Neural progenitor cell (in vitro differentiated cells): ENCODE data around the gene VEGFA. TPM values are rescaled to one million over a fixed set of nuclear protein-coding genes. Genes with fewer than 3 reads are reported as not detected.

Experiments used
- DNase-seq: peaks from one replicate; pipeline ENCODE4 v3.0.0-alpha.2; 2016; ENCODE audit warnings: low spot score
- H2AFZ ChIP-seq: fragments of 200-600 bp; sonication (generic); replicated peaks from 2 replicates; pipeline ENCODE4 v1.6.1; 2016; ENCODE audit warnings: antibody characterized with exemption
- H3F3A ChIP-seq: fragments of 200-600 bp; sonication (generic); 2 replicates; pipeline ENCODE4 v1.6.1; 2016; ENCODE audit warnings: antibody characterized with exemption, low read depth
- H3K27ac ChIP-seq: fragments of 200-600 bp; sonication (generic); 2 replicates; pipeline ENCODE4 v1.5.1; 2016; ENCODE audit warnings: mild to moderate bottlenecking
- H3K27me3 ChIP-seq: fragments of 200-600 bp; sonication (generic); 2 replicates; pipeline ENCODE4 v1.6.1; 2016; ENCODE audit warnings: mild to moderate bottlenecking, moderate library complexity
- H3K36me3 ChIP-seq: fragments of 200-600 bp; sonication (generic); 2 replicates; pipeline ENCODE4 v1.5.1; 2016
- H3K4me1 ChIP-seq: fragments of 200-600 bp; sonication (generic); 2 replicates; pipeline ENCODE4 v1.6.1; 2016; ENCODE audit warnings: mixed run types
- H3K4me2 ChIP-seq: fragments of 200-600 bp; sonication (generic); 2 replicates; pipeline ENCODE4 v1.6.1; 2016
- H3K4me3 ChIP-seq: fragments of 200-600 bp; sonication (generic); 2 replicates; pipeline ENCODE4 v1.5.1; 2016
- H3K79me2 ChIP-seq: fragments of 200-600 bp; sonication (generic); 2 replicates; pipeline ENCODE4 v1.6.1; 2016; ENCODE audit warnings: low read depth
- H3K9ac ChIP-seq: fragments of 200-600 bp; sonication (generic); 2 replicates; pipeline ENCODE4 v1.6.1; 2016
- H3K9me3 ChIP-seq: fragments of 200-600 bp; sonication (generic); 2 replicates; pipeline ENCODE4 v1.5.1; 2016; ENCODE audit warnings: low read depth
- H4K20me1 ChIP-seq: fragments of 200-600 bp; sonication (generic); 2 replicates; pipeline ENCODE4 v1.6.1; 2016; ENCODE audit warnings: low read depth
- H3K27ac Mint-ChIP-seq: 3 replicates; pipeline ENCODE4 v1.8.0; 2021; ENCODE audit warnings: mixed read lengths
- H3K27me3 Mint-ChIP-seq: 2 replicates; pipeline ENCODE4 v1.8.0; 2022; ENCODE audit warnings: low read depth, mild to moderate bottlenecking, inconsistent platforms, moderate library complexity, mixed read lengths; ENCODE audit not compliant: insufficient read depth
- H3K36me3 Mint-ChIP-seq: 3 replicates; pipeline ENCODE4 v1.8.0; 2021; ENCODE audit warnings: mixed read lengths
- H3K4me1 Mint-ChIP-seq: 3 replicates; pipeline ENCODE4 v1.8.0; 2021; ENCODE audit warnings: mixed read lengths
- H3K4me3 Mint-ChIP-seq: 3 replicates; pipeline ENCODE4 v1.8.0; 2021; ENCODE audit warnings: mild to moderate bottlenecking, moderate library complexity, mixed read lengths
- H3K9me3 Mint-ChIP-seq: 3 replicates; pipeline ENCODE4 v1.8.0; 2020; ENCODE audit warnings: mixed read lengths
- EZH2 ChIP-seq: fragments of 200-600 bp; sonication (generic); IDR thresholded peaks from 2 replicates; pipeline ENCODE4 v1.6.1; 2017; ENCODE audit warnings: antibody characterized with exemption, mild to moderate bottlenecking, moderate library complexity
- EZH2phosphoT487 ChIP-seq: fragments of 200-600 bp; sonication (generic); IDR thresholded peaks from 2 replicates; pipeline ENCODE4 v1.6.1; 2017; ENCODE audit warnings: antibody characterized with exemption
- total RNA-seq: library from RNA; depleted of rRNA; stranded (reverse); fragments of >200 nt; gene quantifications from 2 replicates; pipeline ENCODE4 v1.2.3, GENCODE V29; 2015; ENCODE audit warnings: low replicate concordance
- TF ChIP-seq, protein P1 (sequence below): fragments of 200-600 bp; sonication (generic); IDR thresholded peaks from 2 replicates; pipeline ENCODE4 v1.5.1; 2017; ENCODE audit warnings: antibody characterized with exemption, mild to moderate bottlenecking

VEGFA gene
- total RNA-seq, 1 donor from 2014 or later, result 49.6 TPM

DNA sequence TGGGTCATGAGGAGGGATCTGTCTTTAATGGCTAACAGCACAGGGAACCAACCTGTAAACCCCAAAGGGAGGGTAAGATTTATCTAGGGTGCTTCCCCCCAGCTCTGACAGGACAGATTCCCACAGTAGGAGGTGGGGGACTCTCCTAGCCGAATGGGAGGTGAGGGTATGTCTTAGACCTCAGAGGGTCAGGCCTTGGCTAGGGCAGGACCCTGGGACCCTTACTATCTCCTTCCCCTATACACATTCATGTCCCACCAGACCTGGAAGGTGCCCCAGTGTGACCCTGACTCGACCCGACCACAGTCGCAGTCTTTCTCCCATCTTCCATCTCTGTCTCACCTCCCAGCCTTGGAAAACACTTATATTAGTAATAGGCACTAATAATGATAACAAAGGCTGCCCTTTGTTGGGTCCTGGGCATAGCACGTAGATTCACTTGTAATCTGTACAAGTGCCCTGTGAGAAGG, 36.8 kb downstream of the VEGFA start:
- H3K4me2 ChIP-seq, result no peak overlapping the region
- Mint-ChIP-seq H3K27me3 (peaks cover 6% of the 10 kb centered on the region), H3K4me3 (no peak overlapping the region), H3K4me1 (peaks cover 19% of the 10 kb centered on the region), H3K9me3 (no peaks in the 10 kb centered on the region), H3K36me3 (no peaks in the 10 kb centered on the region), H3K27ac (peak overlapping the region; percentile 52)
- no peak overlapping the region for H3K4me3 ChIP-seq
- no peaks in the 10 kb centered on the region for H4K20me1 ChIP-seq
- H2AFZ ChIP-seq, result no peak overlapping the region
- no peak for DNase-seq
- H3K27ac ChIP-seq, result no peak overlapping the region
- H3K27me3 ChIP-seq, result no peaks in the 10 kb centered on the region
- H3F3A ChIP-seq, result no peaks in the 10 kb centered on the region
- H3K9me3 ChIP-seq, result no peaks in the 10 kb centered on the region
- TF ChIP-seq EZH2phosphoT487, result no peak
- TF ChIP-seq, protein P1, sequence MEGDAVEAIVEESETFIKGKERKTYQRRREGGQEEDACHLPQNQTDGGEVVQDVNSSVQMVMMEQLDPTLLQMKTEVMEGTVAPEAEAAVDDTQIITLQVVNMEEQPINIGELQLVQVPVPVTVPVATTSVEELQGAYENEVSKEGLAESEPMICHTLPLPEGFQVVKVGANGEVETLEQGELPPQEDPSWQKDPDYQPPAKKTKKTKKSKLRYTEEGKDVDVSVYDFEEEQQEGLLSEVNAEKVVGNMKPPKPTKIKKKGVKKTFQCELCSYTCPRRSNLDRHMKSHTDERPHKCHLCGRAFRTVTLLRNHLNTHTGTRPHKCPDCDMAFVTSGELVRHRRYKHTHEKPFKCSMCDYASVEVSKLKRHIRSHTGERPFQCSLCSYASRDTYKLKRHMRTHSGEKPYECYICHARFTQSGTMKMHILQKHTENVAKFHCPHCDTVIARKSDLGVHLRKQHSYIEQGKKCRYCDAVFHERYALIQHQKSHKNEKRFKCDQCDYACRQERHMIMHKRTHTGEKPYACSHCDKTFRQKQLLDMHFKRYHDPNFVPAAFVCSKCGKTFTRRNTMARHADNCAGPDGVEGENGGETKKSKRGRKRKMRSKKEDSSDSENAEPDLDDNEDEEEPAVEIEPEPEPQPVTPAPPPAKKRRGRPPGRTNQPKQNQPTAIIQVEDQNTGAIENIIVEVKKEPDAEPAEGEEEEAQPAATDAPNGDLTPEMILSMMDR, result no peak
- no peak for TF ChIP-seq EZH2
- no peaks in the 10 kb centered on the region for H3K79me2 ChIP-seq
- H3K9ac ChIP-seq, result no peak overlapping the region
- H3K36me3 ChIP-seq, result no peaks in the 10 kb centered on the region
- no peaks in the 10 kb centered on the region for H3K4me1 ChIP-seq

DNA sequence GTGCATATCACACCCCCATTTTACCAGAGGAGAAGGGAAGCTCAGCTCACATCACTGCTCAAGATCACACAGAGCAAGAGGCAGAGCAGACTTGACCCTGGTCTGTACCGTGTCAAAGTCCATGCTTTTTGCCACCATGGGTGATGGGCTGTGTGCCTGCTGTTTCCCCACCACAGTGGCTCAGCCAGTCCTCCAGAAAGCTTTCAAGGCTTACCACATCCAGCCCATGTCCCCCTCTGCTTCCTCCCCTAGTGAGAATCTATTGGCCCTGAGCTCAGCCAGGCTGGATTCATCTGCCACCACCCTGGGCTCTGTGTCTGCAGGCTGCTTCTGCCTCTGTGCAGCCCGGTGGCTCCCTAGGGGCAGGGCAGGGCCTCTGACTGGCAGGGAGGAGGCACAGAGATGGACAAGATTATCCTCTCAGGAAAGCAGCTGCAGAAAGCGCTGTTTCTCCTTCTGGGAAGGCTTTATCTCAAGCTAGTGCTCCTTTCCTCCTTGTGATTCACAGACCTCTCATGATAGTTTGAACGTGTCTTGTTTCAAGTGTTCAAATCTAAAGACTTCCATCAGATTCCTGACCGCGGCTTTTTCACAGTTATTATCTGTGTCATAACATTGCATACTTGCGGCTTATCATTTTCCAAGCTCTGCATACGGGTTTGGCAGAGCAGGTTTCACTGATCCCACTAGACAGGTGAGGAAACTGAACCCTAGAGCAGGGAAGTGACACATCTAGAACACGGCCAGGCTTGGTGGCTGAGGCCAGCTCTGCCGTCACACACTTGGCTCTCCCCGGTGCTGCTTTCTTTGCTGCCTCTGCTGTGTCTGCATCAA, 37.4 kb downstream of the VEGFA start:
- no peaks in the 10 kb centered on the region for H3K9me3 Mint-ChIP-seq
- peak; percentile 32 for DNase-seq
- no peaks in the 10 kb centered on the region for H3K79me2 ChIP-seq
- H3K36me3 Mint-ChIP-seq, result no peaks in the 10 kb centered on the region
- H3K9ac ChIP-seq, result no peak overlapping the region
- no peak overlapping the region for H3K27ac Mint-ChIP-seq
- H3K27ac ChIP-seq, result no peak overlapping the region
- H3K36me3 ChIP-seq, result no peaks in the 10 kb centered on the region
- H3K4me1 ChIP-seq, result no peaks in the 10 kb centered on the region
- H3K4me2 ChIP-seq, result no peak overlapping the region
- H3K4me1 Mint-ChIP-seq, result peaks cover 19% of the 10 kb centered on the region
- no peak overlapping the region for H3K4me3 ChIP-seq
- TF ChIP-seq EZH2phosphoT487 (no peak), EZH2 (no peak)
- TF ChIP-seq, protein P1, result no peak
- H3K4me3 Mint-ChIP-seq, result no peak overlapping the region
- H4K20me1 ChIP-seq, result no peaks in the 10 kb centered on the region
- no peak overlapping the region for H2AFZ ChIP-seq
- H3K27me3 Mint-ChIP-seq, result peaks cover 6% of the 10 kb centered on the region
- no peaks in the 10 kb centered on the region for H3K9me3 ChIP-seq
- no peaks in the 10 kb centered on the region for H3F3A ChIP-seq
- no peaks in the 10 kb centered on the region for H3K27me3 ChIP-seq

DNA sequence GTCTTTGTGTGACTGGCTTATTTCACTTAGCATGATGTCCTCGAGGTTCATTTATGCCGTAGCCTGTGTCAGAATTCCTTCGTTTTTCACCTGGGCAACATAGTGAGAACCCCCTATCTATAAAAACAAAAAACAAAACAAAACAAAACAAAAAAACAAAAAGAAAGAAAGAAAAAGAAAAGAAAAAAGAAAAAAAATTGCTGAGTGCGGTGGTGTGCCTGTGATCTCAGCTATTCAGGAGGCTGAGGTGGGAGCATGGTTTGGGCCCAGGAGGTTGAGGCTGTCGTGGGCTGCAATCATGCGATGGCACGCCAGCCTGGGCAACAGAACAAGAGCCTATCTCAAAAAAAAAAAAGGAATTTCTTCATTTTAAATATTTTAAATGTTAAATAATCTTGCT, 38.4 kb downstream of the VEGFA start:
- Histone ChIP-seq H3K9me3 (no peaks in the 10 kb centered on the region), H3K4me3 (no peak overlapping the region), H4K20me1 (no peaks in the 10 kb centered on the region), H3F3A (no peaks in the 10 kb centered on the region), H3K27ac (no peak overlapping the region), H3K4me2 (no peak overlapping the region), H3K4me1 (no peaks in the 10 kb centered on the region), H3K9ac (no peak overlapping the region), H3K79me2 (no peaks in the 10 kb centered on the region), H3K36me3 (no peaks in the 10 kb centered on the region), H2AFZ (no peak overlapping the region), H3K27me3 (no peaks in the 10 kb centered on the region)
- Mint-ChIP-seq H3K36me3 (no peaks in the 10 kb centered on the region), H3K27ac (no peak overlapping the region), H3K9me3 (no peaks in the 10 kb centered on the region), H3K27me3 (peaks cover 11% of the 10 kb centered on the region), H3K4me3 (no peak overlapping the region), H3K4me1 (peaks cover 22% of the 10 kb centered on the region)
- DNase-seq, result no peak
- TF ChIP-seq, protein P1, result no peak
- no peak for TF ChIP-seq EZH2phosphoT487
- no peak for TF ChIP-seq EZH2
